ENCODE measurements around the gene RPUSD3. TPM values are rescaled to one million over a fixed set of nuclear protein-coding genes. Genes with fewer than 3 reads are reported as not detected.

The RPUSD3 gene
- total RNA-seq, 1 experiment from 2014 or later = 46.9 TPM

DNA sequence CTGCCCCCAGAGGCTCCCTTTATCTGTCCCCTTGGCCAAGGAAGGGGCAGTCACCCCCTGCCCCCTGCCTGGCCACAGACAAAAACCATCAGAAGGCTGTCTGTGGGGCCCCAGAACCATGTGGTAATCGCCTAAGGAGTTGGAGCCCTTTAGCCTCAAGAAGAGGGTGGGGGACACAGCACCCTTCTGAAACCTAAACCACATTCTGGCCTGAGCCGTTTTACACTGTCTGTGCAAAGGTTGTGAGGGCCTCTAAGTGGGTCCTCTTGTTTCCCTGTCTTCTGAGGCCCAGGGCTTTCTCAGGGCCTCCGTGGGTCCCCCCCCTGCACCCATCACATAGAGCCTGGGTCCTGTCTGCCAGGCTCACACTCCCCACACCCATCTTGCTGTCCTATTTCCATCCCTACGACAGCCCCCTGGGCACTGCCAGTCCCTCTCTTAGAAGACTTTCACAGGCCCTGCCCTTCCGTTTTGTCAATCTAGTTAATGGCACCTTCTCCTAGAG lies 17.9 kb upstream of the RPUSD3 start:
- POLR2A ChIA-PET (ENCODE audit: low non-redundant PET) = no interaction called here

DNA sequence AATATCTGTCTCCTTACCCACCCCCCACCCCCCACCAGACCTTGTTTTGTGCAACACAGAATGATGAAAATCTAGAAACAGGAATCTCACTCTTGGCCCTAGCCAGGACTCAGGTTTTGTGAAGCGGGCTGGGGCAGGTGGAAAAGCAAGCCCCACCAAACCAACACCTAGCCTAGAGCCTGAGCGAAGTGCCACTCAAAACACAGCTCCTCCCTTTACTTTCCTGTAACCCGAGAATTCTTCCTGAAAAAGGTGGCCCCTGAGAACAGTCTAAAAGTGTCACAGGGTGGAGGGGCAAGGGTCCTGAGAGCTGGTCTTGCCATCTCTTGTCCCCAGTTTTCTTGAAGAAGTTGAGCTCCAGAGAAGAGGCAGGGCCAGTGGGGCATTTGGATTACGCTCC lies 17.4 kb upstream of the RPUSD3 start:
- CTCF ChIA-PET = no interaction called here
- TF ChIP-seq EZH2 (IDR thresholded peaks at IDR 0.05; ENCODE audit: borderline replicate concordance, low read depth, low read length, poor library complexity, severe bottlenecking) = no peak
- TF ChIP-seq, protein P1, sequence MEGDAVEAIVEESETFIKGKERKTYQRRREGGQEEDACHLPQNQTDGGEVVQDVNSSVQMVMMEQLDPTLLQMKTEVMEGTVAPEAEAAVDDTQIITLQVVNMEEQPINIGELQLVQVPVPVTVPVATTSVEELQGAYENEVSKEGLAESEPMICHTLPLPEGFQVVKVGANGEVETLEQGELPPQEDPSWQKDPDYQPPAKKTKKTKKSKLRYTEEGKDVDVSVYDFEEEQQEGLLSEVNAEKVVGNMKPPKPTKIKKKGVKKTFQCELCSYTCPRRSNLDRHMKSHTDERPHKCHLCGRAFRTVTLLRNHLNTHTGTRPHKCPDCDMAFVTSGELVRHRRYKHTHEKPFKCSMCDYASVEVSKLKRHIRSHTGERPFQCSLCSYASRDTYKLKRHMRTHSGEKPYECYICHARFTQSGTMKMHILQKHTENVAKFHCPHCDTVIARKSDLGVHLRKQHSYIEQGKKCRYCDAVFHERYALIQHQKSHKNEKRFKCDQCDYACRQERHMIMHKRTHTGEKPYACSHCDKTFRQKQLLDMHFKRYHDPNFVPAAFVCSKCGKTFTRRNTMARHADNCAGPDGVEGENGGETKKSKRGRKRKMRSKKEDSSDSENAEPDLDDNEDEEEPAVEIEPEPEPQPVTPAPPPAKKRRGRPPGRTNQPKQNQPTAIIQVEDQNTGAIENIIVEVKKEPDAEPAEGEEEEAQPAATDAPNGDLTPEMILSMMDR (conservative IDR thresholded peaks at IDR 0.05; ENCODE audit: low read depth, low read length) = no peak
- no peak for DNase-seq (ENCODE audit: low spot score)
- no TSS peak for BruUV-seq (replicated peaks)
- POLR2A ChIA-PET (ENCODE audit: low non-redundant PET) = no interaction called here
- Histone ChIP-seq H3K27ac (ENCODE audit: low read depth, low read length, poor library complexity, severe bottlenecking) (no peak overlapping the region), H3K36me3 (ENCODE audit: insufficient read depth, low read length, poor library complexity, severe bottlenecking) (no peaks in the 10 kb centered on the region), H3K4me3 (ENCODE audit: low read depth, low read length, poor library complexity, severe bottlenecking) (no peak overlapping the region), H3K4me1 (ENCODE audit: insufficient read depth, low read length, poor library complexity, severe bottlenecking) (peaks cover 9% of the 10 kb centered on the region), H3K9me3 (ENCODE audit: low read depth, low read length, poor library complexity, severe bottlenecking) (no peaks in the 10 kb centered on the region), H3K27me3 (replicated peaks; ENCODE audit: insufficient read depth, low read depth, low read length, poor library complexity) (no peaks in the 10 kb centered on the region)
- intact Hi-C loops (cut with micrococcal nuclease; ENCODE audit: unreplicated experiment) = no loop called here

More for the DNA sequence above, 17.9 kb upstream of the RPUSD3 start:
- Histone ChIP-seq H3K27ac (ENCODE audit: low read depth, low read length, poor library complexity, severe bottlenecking) (no peak overlapping the region), H3K4me3 (ENCODE audit: low read depth, low read length, poor library complexity, severe bottlenecking) (no peak overlapping the region), H3K4me1 (ENCODE audit: insufficient read depth, low read length, poor library complexity, severe bottlenecking) (peaks cover 9% of the 10 kb centered on the region), H3K36me3 (ENCODE audit: insufficient read depth, low read length, poor library complexity, severe bottlenecking) (no peaks in the 10 kb centered on the region), H3K27me3 (replicated peaks; ENCODE audit: insufficient read depth, low read depth, low read length, poor library complexity) (no peaks in the 10 kb centered on the region), H3K9me3 (ENCODE audit: low read depth, low read length, poor library complexity, severe bottlenecking) (no peaks in the 10 kb centered on the region)
- no TSS peak for BruUV-seq (replicated peaks)
- no peak for TF ChIP-seq EZH2 (IDR thresholded peaks at IDR 0.05; ENCODE audit: borderline replicate concordance, low read depth, low read length, poor library complexity, severe bottlenecking)
- TF ChIP-seq, protein P1 (conservative IDR thresholded peaks at IDR 0.05; ENCODE audit: low read depth, low read length) = no peak
- no peak for DNase-seq (ENCODE audit: low spot score)
- intact Hi-C loops (cut with micrococcal nuclease; ENCODE audit: unreplicated experiment) = no loop called here
- CTCF ChIA-PET = no interaction called here

DNA sequence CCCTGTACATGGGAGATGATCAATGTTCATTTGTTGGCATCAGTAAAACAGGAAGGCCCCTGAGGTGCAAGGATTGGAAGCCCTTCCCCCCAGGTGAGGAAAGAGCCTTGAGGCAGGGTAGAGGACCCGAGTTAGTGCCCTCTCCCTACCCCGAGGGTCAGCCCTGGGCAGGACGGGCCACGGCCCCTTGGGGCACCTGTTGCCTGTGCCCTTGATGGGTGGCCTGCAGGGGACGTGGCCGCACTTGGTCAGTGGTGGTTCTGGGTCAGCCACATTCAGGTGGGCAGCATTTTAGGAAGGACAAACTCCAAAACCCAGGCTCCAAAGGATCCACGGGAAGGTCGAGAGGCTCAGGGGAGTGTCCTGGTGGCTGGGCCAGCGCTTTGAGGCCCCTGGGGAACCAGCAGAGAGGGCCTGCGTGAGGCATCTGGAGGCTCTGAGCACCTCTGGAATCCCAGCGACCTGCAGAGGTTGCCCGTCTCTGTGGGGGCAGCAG lies 15.8 kb upstream of the RPUSD3 start:
- H3K27me3 ChIP-seq (replicated peaks; ENCODE audit: insufficient read depth, low read depth, low read length, poor library complexity) = no peaks in the 10 kb centered on the region
- intact Hi-C loops (cut with micrococcal nuclease; ENCODE audit: unreplicated experiment) = no loop called here
- H3K36me3 ChIP-seq (ENCODE audit: insufficient read depth, low read length, poor library complexity, severe bottlenecking) = no peaks in the 10 kb centered on the region
- H3K27ac ChIP-seq (ENCODE audit: low read depth, low read length, poor library complexity, severe bottlenecking) = no peak overlapping the region
- TF ChIP-seq, protein P1 (conservative IDR thresholded peaks at IDR 0.05; ENCODE audit: low read depth, low read length) = no peak
- TF ChIP-seq EZH2 (IDR thresholded peaks at IDR 0.05; ENCODE audit: borderline replicate concordance, low read depth, low read length, poor library complexity, severe bottlenecking) = no peak
- ChIA-PET POLR2A (ENCODE audit: low non-redundant PET) (no interaction called here), CTCF (no interaction called here)
- H3K4me3 ChIP-seq (ENCODE audit: low read depth, low read length, poor library complexity, severe bottlenecking) = no peak overlapping the region
- H3K4me1 ChIP-seq (ENCODE audit: insufficient read depth, low read length, poor library complexity, severe bottlenecking) = peaks cover 6% of the 10 kb centered on the region
- H3K9me3 ChIP-seq (ENCODE audit: low read depth, low read length, poor library complexity, severe bottlenecking) = no peaks in the 10 kb centered on the region
- no peak for DNase-seq (ENCODE audit: low spot score)
- BruUV-seq (replicated peaks) = no TSS peak
